ENCODE data around the gene SPIRE1. TPM values are rescaled to one million over a fixed set of nuclear protein-coding genes. Genes with fewer than 3 reads are reported as not detected.

SPIRE1 gene
- total RNA-seq, 6 experiments from 2014 or later: 22.2 to 33.7 (median 28.2) TPM

DNA sequence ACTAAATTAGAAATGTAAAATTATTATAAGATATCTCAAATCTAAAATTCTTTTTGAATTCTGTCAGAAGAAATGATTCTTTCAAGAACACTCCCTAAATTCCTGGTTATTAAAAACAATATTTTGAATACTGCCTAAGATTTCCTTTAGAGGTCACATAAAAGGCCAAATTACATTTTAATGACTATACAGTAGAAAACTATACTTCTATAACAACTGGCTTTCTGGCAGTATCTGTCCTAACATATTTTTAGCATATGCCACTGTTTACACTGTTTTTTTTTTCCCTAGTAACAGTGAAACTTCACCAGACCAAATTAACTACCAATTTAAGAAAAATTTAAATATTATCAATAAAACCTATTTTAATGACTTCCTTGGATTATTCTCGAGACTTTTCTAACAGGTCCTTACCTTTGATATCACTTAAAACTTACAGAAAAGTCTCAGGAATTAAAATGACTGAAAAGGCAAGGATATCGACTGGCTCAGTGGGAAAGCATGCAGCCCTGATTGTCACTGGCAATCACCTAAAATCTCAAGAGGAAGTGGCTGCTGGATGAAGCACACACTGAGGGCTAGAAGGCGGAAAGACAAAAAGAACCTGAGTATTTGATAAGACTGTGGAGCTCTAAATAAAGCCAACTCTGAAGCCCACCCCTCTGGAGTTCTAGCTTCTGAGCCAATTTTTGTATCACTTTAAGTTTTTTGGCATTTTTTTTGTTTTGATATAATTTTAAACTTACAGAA is 59.6 kb downstream of the SPIRE1 start:
- Mint-ChIP-seq H3K27me3 (ENCODE audit: insufficient read depth) (no peaks in the 10 kb centered on the region; the same call in 1 of the 2 replicates), H3K4me1 (ENCODE audit: low read depth) (peaks cover 65% of the 10 kb centered on the region)
- TF ChIP-seq, protein P1, sequence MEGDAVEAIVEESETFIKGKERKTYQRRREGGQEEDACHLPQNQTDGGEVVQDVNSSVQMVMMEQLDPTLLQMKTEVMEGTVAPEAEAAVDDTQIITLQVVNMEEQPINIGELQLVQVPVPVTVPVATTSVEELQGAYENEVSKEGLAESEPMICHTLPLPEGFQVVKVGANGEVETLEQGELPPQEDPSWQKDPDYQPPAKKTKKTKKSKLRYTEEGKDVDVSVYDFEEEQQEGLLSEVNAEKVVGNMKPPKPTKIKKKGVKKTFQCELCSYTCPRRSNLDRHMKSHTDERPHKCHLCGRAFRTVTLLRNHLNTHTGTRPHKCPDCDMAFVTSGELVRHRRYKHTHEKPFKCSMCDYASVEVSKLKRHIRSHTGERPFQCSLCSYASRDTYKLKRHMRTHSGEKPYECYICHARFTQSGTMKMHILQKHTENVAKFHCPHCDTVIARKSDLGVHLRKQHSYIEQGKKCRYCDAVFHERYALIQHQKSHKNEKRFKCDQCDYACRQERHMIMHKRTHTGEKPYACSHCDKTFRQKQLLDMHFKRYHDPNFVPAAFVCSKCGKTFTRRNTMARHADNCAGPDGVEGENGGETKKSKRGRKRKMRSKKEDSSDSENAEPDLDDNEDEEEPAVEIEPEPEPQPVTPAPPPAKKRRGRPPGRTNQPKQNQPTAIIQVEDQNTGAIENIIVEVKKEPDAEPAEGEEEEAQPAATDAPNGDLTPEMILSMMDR (IDR thresholded peaks at IDR 0.05): no peak

DNA sequence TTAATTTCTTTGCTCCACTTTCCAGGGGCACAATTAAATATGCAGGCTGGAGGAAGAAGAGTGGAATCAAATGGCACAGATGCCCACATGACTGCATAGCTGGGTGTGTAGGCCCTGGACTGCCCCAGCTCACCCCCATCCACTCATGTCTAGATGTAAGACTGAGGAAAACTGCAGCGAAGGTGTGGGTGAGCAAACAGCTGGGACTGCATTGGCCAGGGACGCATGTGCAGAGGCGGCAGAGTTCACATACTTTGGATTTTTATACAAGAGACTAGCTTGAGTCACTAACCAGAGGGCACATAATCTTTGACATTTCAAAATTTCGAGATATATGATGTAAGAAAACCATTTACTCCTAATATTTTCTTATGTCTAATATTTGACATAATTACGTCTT is 60.1 kb downstream of the SPIRE1 start:
- peaks cover 65% of the 10 kb centered on the region for H3K4me1 Mint-ChIP-seq (ENCODE audit: low read depth)
- TF ChIP-seq, protein P1 (IDR thresholded peaks at IDR 0.05): no peak
- peak; percentile 85 for DNase-seq
- peaks cover 6% of the 10 kb centered on the region; the same call in 1 of the 2 replicates for H3K36me3 Mint-ChIP-seq (ENCODE audit: low read depth)
- no peaks in the 10 kb centered on the region for H3K9me3 Mint-ChIP-seq
- H3K27ac Mint-ChIP-seq: peak overlapping the region; percentile 79
- no peaks in the 10 kb centered on the region; the same call in 1 of the 2 replicates for H3K27me3 Mint-ChIP-seq (ENCODE audit: insufficient read depth)
- peak overlapping the region; percentile 75 for H3K4me3 Mint-ChIP-seq

More for the DNA sequence above, 59.6 kb downstream of the SPIRE1 start:
- no peaks in the 10 kb centered on the region for H3K9me3 Mint-ChIP-seq
- H3K27ac Mint-ChIP-seq: peak overlapping the region; percentile 95
- peak overlapping the region; percentile 73 for H3K4me3 Mint-ChIP-seq
- H3K36me3 Mint-ChIP-seq (ENCODE audit: low read depth): peaks cover 6% of the 10 kb centered on the region; the same call in 1 of the 2 replicates
- peak; percentile 52 for DNase-seq

DNA sequence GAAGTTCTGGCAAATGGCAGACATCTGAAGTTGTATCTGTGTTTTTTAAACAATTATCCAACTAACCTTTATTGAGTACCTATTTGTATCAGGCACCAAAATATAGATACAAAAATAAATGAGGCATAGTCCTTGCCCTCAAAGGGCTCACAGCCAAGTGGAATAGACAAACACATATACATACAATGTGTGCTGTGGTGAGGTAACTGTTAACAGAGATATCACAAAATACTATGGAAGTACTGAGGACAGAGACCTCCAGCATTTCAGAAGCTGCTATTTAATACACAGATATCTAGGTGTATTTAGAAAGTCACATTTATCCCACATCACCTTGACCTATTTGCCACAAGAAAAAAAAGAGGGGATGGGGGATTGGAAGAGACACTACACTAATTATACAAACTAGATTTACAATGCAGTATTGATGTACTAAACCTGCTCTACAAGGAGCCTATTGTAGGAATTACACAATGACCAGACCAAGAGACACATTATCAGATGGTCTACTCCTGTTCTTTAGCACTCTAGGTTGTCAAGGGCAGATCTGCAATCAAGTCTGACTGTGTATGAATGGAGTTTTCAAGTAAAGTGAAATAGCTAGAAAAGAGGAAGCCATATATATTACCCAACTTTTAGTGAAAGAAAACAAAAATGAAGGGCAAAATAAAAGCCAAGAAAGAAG is 62.2 kb downstream of the SPIRE1 start:
- DNase-seq: no peak
- peaks cover 65% of the 10 kb centered on the region for H3K4me1 Mint-ChIP-seq (ENCODE audit: low read depth)
- no peak overlapping the region for H3K4me3 Mint-ChIP-seq
- no peaks in the 10 kb centered on the region for H3K36me3 Mint-ChIP-seq (ENCODE audit: low read depth)
- H3K27me3 Mint-ChIP-seq (ENCODE audit: insufficient read depth): no peaks in the 10 kb centered on the region; the same call in 1 of the 2 replicates
- no peak overlapping the region for H3K27ac Mint-ChIP-seq
- no peaks in the 10 kb centered on the region for H3K9me3 Mint-ChIP-seq
- TF ChIP-seq, protein P1 (IDR thresholded peaks at IDR 0.05): no peak

GRCh38 chr18:12593866-12594265 is 64.0 kb downstream of the SPIRE1 start:
- H3K4me3 Mint-ChIP-seq: no peak overlapping the region
- H3K36me3 Mint-ChIP-seq (ENCODE audit: low read depth): no peaks in the 10 kb centered on the region
- peak; percentile 10 for DNase-seq
- H3K27me3 Mint-ChIP-seq (ENCODE audit: insufficient read depth): no peaks in the 10 kb centered on the region; the same call in 1 of the 2 replicates
- no peaks in the 10 kb centered on the region for H3K9me3 Mint-ChIP-seq
- TF ChIP-seq, protein P1 (IDR thresholded peaks at IDR 0.05): no peak
- H3K4me1 Mint-ChIP-seq (ENCODE audit: low read depth): peaks cover 46% of the 10 kb centered on the region
- no peak overlapping the region for H3K27ac Mint-ChIP-seq

DNA sequence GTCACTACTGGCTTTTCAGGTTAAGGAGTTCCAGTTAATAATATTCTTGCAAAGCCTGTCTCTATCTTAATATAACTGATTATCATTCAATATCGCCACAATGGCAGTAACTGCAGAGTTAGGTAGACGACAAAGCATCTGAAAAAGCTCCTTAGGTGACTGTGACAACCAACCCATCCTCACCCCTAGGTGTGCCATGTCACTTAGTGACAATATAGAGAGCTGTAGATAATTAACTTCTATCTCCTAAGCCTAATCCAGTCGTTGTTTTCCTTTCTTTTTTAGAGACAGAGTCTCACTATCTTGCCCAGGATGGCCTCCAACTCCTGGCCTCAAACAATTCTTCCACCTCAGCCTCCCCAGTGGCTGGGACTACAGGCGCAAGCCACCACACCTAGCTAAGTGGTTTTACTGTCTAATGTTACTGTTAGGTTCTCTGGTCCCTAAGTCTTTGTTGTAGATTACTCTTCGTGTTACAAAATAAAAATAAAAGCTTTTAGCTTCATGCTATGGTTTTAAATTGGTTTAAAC is 65.2 kb downstream of the SPIRE1 start:
- Mint-ChIP-seq H3K4me3 (no peak overlapping the region), H3K4me1 (ENCODE audit: low read depth) (peaks cover 34% of the 10 kb centered on the region), H3K36me3 (ENCODE audit: low read depth) (no peaks in the 10 kb centered on the region), H3K9me3 (no peaks in the 10 kb centered on the region), H3K27ac (no peak overlapping the region), H3K27me3 (ENCODE audit: insufficient read depth) (no peaks in the 10 kb centered on the region; the same call in 1 of the 2 replicates)
- no peak for DNase-seq
- TF ChIP-seq, protein P1 (IDR thresholded peaks at IDR 0.05): no peak
